GM18909 (cell line): ENCODE measurements around the gene APOBEC3F.
A peak's percentile ranks its signal among the peaks of the same experiment; 100 is the strongest.
"Not testable (repeated sequence)": the region's sequence is repeated elsewhere in the genome, so short reads cannot be mapped to it uniquely, and the experiment has no call there.

Experiments
- ATAC-seq: cut with Tn5 transposase; IDR thresholded peaks from one replicate; pipeline ENCODE4 v1.9.1; 2021; ENCODE audit warnings: mild to moderate bottlenecking; ENCODE audit not compliant: unreplicated experiment, poor library complexity

The APOBEC3F gene

DNA sequence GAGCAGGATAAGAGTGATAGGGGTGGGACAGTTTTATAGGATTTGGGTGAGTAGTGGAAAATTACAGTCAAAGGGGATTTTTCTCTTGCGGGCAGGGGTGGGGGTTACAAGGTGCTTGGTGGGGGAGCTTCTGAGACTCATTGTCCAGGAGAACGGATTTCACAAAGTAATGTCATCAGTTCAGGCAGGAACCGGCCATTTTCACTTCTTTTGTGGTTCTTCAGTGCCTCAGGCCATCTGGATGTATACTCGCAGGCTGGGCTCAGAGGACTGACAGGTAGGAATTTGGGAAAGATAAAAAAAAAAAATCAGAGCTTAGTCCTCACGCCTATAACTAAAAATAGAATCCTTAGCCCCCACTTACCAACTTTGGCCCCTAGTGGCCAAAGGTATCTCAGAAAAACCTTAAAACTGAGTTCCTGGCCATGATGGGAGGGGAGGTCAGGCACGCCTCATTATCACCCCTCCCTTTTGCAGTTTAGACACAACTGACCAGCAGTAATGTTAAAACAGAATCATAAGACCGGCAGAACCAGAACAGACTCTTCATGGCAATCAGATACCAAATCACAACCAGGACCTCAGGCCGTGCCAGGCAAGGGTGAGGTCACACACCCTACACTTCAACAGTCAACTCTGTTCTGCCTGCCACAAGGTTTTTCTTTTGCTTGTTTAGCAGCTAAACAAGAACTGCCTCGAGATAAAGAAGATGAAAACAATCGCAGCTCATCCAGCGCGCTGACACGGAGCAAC lies 27.5 kb downstream of the APOBEC3F start:
- ATAC-seq, result no peak

DNA sequence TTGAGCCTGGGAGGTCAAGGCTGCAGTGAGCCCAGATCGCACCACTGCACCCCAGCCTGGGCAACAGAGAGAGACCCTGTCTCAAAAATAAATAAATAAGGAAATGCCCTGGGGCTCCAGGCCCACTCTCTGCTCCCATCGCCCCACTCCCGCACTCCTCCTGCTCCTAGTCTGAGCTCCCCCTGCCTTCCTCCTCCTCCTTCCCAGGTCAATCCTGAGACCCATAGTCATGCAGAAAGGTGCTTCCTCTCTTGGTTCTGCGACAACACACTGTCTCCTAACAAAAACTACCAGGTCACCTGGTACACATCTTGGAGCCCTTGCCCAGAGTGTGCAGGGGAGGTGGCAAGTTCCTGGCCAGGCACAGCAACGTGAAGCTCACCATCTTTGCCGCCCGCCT lies 29.5 kb downstream of the APOBEC3F start:
- ATAC-seq, result no peak

- ATAC-seq, result peak; percentile 40
These were observed 31.9 kb downstream of the APOBEC3F start for GRCh38 chr22:39072581-39072981.

DNA sequence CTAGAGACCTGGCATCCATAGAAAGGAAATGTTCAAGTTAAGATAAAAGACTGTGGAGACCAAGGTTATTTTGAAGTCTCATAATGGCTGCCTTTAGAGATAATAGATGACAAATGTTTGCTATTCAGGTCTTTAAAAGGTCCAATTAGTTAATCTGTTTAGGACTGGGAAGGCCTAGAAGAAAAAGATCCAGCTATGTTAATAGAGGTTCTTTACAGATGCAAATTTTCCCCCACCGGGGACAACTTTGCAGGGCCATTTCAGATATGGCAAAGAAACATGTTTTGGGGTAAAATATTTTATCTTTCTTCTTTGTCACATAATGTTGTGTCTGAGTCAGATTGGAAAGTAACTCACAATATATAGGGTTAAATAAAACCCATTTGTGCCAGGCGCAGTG lies 33.3 kb downstream of the APOBEC3F start:
- no peak for ATAC-seq

GRCh38 chr22:39076155-39077025 lies 35.7 kb downstream of the APOBEC3F start:
- not testable (repeated sequence) for ATAC-seq

DNA sequence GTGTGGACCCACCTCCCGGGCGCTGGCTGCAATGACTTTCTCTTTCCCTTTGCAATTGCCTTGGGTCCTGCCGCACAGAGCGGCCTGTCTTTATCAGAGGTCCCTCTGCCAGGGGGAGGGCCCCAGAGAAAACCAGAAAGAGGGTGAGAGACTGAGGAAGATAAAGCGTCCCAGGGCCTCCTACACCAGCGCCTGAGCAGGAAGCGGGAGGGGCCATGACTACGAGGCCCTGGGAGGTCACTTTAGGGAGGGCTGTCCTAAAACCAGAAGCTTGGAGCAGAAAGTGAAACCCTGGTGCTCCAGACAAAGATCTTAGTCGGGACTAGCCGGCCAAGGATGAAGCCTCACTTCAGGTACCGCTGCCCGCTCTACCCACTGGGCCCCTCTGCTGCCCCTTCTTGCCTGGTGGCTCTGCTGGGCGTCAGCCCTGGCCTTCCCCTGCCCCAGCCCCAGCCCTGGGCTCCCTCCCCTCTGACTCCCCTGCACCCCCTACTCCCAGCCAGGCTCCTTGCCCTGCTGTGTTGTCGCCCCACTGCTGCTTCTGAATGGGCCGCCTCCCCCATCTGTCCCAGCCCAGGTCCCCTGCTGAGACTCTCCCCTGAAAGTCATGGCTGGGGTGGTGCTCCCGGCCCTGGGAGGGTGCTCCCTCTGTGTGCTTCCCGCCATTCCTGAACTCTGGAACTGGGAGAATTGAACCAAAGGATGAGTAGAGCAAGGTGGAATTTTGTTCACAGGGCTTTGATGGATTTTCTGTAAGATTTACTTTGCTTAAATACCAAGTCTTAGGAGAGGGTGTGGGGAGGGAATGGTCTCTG lies 36.6 kb downstream of the APOBEC3F start, which contains the start of gene APOBEC3G:
Gene APOBEC3G (plus strand): TSS at position 250 of the 815 bp plus-strand sequence. CDS start 87 bp downstream, at position 337.
- ATAC-seq, result peak; percentile 59

- not testable (repeated sequence) for ATAC-seq
These were observed 37.2 kb downstream of the APOBEC3F start for GRCh38 chr22:39077912-39078311.

- no peak for ATAC-seq
These were observed 37.7 kb downstream of the APOBEC3F start for GRCh38 chr22:39078329-39078728.

GRCh38 chr22:39079054-39079637 lies 38.5 kb downstream of the APOBEC3F start:
- ATAC-seq, result not testable (repeated sequence)

DNA sequence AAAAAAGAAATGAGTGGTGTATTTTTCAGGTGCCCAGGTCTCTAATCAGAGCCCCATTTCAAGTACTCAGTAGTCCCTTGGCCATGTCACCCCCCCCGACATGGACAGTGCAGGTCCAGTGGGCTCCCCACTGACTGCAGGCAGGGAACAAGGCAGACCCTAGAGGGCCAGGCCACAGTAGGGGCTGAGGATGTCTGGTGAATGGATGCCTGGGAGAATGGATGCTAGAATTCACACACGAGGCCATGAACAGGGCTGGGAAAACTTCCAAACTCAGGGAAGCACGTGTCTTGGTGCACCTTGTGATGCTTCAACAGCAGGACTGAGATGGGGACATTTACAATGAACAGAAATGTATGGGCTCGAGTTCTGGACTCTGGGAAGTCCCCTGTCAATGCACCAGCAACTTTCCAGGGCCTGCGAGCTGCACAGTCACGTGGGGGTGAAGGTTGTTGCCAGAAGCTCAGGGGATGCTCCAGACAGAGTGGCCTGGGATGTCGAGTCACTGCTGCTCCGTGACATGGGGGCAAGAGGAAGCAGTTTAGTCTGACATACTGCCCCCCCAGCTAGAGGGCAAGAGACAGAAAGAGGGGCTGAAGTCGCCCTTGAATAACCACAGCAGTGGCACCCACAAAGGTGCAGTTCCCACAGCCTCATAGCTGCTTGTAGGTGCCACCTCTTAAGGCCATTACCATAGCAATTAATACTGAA lies 39.5 kb downstream of the APOBEC3F start:
- no peak for ATAC-seq

- ATAC-seq, result no peak
These were observed 40.4 kb downstream of the APOBEC3F start for GRCh38 chr22:39081016-39081415.

DNA sequence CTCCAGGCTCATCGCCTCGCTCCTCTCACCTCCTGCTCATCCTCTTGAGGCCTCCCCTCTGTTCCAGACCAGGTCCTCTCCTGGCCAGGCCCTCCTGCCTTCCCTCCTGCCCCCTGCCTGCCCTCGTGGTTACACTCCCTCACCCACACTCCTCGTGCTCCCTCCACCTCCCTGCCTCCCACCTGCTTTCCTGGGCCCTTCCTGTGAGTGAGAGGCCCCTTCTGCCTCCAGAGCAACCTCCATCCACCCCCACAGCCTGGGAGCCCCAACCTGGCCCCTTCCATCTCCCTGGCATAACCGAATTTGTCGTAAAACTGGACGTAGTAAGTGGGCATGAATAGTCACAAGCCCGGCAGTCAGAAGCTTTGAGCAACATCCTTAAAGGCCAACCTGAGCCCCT lies 40.9 kb downstream of the APOBEC3F start:
- no peak for ATAC-seq

GRCh38 chr22:39083212-39084165 lies 42.8 kb downstream of the APOBEC3F start:
- no peak for ATAC-seq

DNA sequence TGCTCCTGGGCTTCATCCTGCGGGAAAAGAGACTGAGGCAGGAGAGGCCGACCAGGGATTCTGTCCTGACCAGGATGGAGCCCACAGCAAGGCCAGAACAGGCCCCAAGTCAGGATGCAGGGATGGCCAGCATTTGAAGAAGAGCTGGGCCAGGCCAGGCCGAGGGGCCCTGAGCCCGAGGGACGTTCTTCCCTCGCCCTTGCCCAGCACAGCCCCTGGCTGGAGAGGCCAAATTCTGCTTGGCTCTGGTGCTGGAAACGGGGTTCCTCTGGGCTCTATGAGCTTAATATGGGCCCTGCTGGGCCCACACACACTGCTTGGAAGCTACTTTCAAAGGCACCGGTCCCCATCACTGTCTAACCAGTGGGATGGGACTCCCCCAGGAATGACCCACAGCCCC lies 44.0 kb downstream of the APOBEC3F start:
- no peak for ATAC-seq

GRCh38 chr22:39087098-39087497 lies 46.4 kb downstream of the APOBEC3F start:
- ATAC-seq, result no peak

- ATAC-seq, result no peak
These were observed 47.4 kb downstream of the APOBEC3F start for GRCh38 chr22:39087881-39088684.

DNA sequence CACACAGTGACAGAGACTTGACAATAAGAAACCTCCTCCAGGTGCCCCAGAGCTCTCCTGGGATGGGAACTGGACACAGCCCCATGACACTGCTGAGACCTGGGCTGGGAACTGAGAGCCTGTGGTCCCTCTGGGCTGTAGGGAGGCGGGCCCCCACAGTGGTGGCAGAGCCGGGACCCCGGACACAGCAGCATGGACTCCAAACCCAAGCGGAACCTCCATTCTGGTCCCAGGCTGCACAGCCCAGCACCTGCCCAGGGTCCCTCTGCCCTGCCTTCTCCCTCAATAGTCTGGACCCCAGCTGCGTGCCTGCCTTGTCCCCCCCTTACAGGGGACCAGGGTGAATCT lies 48.0 kb downstream of the APOBEC3F start:
- no peak for ATAC-seq

DNA sequence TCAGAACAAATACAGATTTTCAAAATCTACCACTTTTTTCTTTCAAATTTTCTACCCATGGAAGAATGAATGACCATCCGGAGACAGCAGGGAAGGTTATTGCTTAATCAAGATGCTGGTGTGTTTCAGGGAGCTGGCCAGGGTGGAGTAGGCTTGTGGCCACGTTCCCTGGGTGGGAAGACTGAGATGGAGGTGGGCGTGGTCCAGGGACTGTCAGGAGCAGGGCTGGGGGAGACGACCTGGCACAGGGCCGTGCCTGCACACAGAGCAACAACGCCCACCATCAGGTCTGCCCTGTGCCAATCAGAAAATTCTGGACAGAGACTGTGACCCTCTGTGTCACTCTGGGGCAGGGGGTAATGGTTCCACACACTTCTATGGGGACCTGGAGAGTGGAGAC lies 49.3 kb downstream of the APOBEC3F start:
- ATAC-seq, result no peak
